BJ (cell line): ENCODE data around the gene NPAS2. TPM values are rescaled to one million over a fixed set of nuclear protein-coding genes. Genes with fewer than 3 reads are reported as not detected.

ENCODE experiments used
- CTCF ChIA-PET: fragments of 350-600 bp; formaldehyde crosslinking; extraction: SDS; loops from one replicate; lab custom pipeline; 2021; ENCODE audit warnings: antibody characterized with exemption, inconsistent platforms; lab: Yijun Ruan, JAX
- POLR2A ChIA-PET: fragments of 300-600 bp; sonication (Branson Sonifier 250); formaldehyde crosslinking; extraction: SDS; loops from one replicate; lab custom pipeline; 2021; ENCODE audit warnings: antibody characterized with exemption; lab: Charles Lee
- DNase-seq: peaks from one replicate; pipeline ENCODE4 v3.0.0-alpha.2; 2011; ENCODE audit warnings: low read depth
- H3K27me3 ChIP-seq: 2 replicates; pipeline ENCODE4 v1.6.0; 2011; ENCODE audit warnings: low read length; ENCODE audit not compliant: control insufficient read depth, insufficient read depth
- H3K36me3 ChIP-seq: 2 replicates; pipeline ENCODE4 v1.5.1; 2011; ENCODE audit warnings: low read length; ENCODE audit not compliant: control insufficient read depth, insufficient read depth
- H3K4me3 ChIP-seq: 2 replicates; pipeline ENCODE4 v1.5.1; 2011; ENCODE audit warnings: low read depth, mild to moderate bottlenecking, control low read depth, low read length
- polyA plus RNA-seq: library from polyadenylated mRNA; depleted of rRNA; stranded (reverse); fragments of >200 nt; gene quantifications from 2 replicates; pipeline ENCODE4 v1.2.3, GENCODE V29; 2011
- TF ChIP-seq, protein P1 (sequence below): IDR thresholded peaks from 2 replicates; pipeline ENCODE4 v1.5.1; 2011; ENCODE audit warnings: low read depth, mild to moderate bottlenecking, control low read depth, inconsistent platforms, low read length, moderate library complexity; ENCODE audit not compliant: insufficient read depth

NPAS2 gene
- polyA plus RNA-seq, 1 experiment, result 13.1 TPM

DNA sequence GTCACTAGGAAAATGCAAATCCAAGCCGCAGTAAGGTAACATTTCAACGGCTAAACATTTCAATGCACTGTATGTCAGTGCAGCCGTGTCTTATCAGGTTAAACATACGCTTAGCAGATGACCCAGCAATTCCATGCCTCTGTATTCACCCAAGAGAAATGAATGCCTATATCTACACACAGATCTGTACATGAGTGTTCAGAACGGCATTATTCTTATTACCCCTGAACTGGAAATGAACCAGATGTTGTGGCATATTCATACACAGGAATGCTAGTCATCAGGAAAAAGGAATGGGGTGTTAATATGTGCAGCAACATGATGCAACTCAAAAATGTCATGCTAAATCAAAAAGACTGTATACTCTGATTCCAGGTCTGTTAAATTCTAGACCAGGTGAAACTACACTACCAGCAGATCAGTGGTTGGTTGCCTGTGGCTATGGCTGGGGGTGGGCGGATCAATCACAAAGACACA, 101.8 kb downstream of the NPAS2 start:
- no peak overlapping the region for H3K4me3 ChIP-seq
- peak; percentile 55 for DNase-seq
- no peaks in the 10 kb centered on the region for H3K27me3 ChIP-seq
- H3K36me3 ChIP-seq, result peaks cover 3% of the 10 kb centered on the region; the same call in 1 of the 2 replicates
- ChIA-PET POLR2A (no interaction called here), CTCF (no interaction called here)
- TF ChIP-seq, protein P1, sequence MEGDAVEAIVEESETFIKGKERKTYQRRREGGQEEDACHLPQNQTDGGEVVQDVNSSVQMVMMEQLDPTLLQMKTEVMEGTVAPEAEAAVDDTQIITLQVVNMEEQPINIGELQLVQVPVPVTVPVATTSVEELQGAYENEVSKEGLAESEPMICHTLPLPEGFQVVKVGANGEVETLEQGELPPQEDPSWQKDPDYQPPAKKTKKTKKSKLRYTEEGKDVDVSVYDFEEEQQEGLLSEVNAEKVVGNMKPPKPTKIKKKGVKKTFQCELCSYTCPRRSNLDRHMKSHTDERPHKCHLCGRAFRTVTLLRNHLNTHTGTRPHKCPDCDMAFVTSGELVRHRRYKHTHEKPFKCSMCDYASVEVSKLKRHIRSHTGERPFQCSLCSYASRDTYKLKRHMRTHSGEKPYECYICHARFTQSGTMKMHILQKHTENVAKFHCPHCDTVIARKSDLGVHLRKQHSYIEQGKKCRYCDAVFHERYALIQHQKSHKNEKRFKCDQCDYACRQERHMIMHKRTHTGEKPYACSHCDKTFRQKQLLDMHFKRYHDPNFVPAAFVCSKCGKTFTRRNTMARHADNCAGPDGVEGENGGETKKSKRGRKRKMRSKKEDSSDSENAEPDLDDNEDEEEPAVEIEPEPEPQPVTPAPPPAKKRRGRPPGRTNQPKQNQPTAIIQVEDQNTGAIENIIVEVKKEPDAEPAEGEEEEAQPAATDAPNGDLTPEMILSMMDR, result no peak

- H3K4me3 ChIP-seq, result no peak overlapping the region
- no peaks in the 10 kb centered on the region for H3K27me3 ChIP-seq
- H3K36me3 ChIP-seq, result peaks cover 3% of the 10 kb centered on the region; the same call in 1 of the 2 replicates
- CTCF ChIA-PET, result no interaction called here
- TF ChIP-seq, protein P1, result no peak
- no peak for DNase-seq
- POLR2A ChIA-PET, result no interaction called here
These were observed 103.6 kb downstream of the NPAS2 start for GRCh38 chr2:100923461-100924060.

DNA sequence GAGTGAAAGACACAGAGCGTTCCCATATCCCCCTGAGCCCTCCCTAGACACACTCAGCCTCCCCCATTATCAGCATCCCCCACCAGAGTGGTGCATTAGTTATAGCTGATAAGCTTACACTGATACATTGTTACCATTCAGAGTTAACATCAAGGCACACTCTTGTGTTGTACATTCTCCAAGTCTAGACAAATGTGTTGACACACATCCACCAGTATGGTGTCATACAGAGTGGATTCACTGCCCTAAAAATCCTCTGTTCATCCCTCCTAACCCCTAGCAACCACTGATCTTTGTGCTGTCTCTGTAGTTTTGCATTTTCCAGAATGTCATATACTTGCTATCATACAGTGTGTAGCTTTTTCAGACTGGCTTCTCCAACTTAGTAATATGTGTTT, 104.2 kb downstream of the NPAS2 start:
- TF ChIP-seq, protein P1, result no peak
- Histone ChIP-seq H3K36me3 (peaks cover 3% of the 10 kb centered on the region; the same call in 1 of the 2 replicates), H3K27me3 (no peaks in the 10 kb centered on the region), H3K4me3 (no peak overlapping the region)
- ChIA-PET CTCF (no interaction called here), POLR2A (no interaction called here)
- DNase-seq, result no peak

GRCh38 chr2:100924520-100925451, 104.8 kb downstream of the NPAS2 start:
- DNase-seq, result no peak
- ChIA-PET CTCF (interaction anchor here (0.7 kb wide), 1 partner anchor 195 kb away, joined by 3 read pairs; no protein-coding TSS in a partner anchor), POLR2A (no interaction called here)
- Histone ChIP-seq H3K4me3 (no peak overlapping the region), H3K27me3 (no peaks in the 10 kb centered on the region), H3K36me3 (peaks cover 3% of the 10 kb centered on the region; the same call in 1 of the 2 replicates)
- TF ChIP-seq, protein P1, result no peak

DNA sequence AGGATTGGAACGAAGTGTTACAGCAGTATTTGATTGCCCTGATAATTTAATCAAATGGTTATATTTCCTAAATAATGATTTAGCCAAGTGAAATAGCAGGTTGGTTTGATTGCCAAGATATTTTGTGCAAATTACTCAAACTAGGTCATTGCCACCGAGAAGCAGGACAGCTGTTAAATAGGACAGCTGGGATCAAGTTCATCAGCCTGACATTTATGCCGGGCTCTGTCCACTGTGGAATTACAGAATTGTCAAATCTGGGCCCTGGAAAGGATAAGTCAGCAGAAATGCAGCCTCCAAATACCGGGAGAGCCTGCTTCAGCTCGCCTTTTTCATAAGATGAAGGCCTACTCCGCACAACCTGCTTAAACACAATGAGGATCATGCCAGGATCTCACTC, 108.3 kb downstream of the NPAS2 start:
- CTCF ChIA-PET, result interaction anchor here (0.6 kb wide), 1 partner anchor 174 kb away, joined by 3 read pairs; no protein-coding TSS in a partner anchor
- no peak for DNase-seq

More for the DNA sequence above, 108.3 kb downstream of the NPAS2 start:
- H3K4me3 ChIP-seq, result no peak overlapping the region
- POLR2A ChIA-PET, result no interaction called here
- peaks cover 5% of the 10 kb centered on the region; the same call in 1 of the 2 replicates for H3K36me3 ChIP-seq
- TF ChIP-seq, protein P1, result no peak
- no peaks in the 10 kb centered on the region for H3K27me3 ChIP-seq
